ENCODE measurements around the gene SORCS1. TPM values are rescaled to one million over a fixed set of nuclear protein-coding genes. Genes with fewer than 3 reads are reported as not detected.

Gene SORCS1
- total and polyA plus RNA-seq, 2 experiments from 2014 or later = 2.9 to 8.9 TPM

DNA sequence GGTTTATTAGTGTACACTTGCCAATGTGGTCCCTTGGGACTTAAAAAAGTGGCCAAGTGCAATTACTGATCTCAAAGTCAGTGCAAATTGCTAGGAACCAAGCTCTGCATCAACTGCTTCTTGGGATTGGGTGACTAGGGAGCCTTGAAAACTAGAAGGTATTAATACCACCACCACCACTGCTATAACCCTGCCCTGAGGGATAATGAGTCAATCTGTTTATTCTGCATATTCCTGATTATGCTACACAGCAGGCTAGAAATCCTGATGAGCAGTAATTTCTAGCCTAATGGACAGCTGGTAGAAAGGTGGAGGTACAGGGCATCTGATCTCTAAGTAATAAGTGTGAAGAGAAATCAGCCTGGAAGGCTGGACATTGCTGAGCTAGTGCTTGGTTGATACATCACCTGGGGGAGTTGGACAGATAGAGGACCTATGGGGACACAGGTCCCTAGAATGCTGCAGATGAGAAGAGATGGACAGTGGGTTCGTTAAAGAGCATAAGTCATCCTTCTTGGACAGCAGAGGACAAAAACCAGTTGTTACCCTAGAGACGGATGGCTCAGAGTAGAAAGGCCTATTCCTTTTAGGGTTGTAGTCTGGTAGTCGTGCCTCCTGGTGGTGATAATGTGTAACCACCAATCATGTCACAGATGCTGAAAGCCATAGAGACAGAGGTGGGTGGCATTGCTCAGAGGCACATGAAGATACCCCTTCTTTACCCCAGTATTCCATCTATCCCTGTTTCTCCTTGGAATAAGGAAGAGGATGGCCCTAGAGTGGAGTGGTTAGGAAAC, 554.8 kb downstream of the SORCS1 start:
- peaks cover 5% of the 10 kb centered on the region for H3K4me1 Mint-ChIP-seq
- peak; percentile 62 for DNase-seq (ENCODE audit: low spot score)
- Histone ChIP-seq H3F3A (replicated peaks; ENCODE audit: low read depth) (no peaks in the 10 kb centered on the region), H3K27ac (ENCODE audit: low read depth) (no peak overlapping the region), H3K27me3 (ENCODE audit: insufficient read depth) (peaks cover 13% of the 10 kb centered on the region), H3K4me1 (ENCODE audit: insufficient read depth) (no peaks in the 10 kb centered on the region), H3K79me2 (replicated peaks; ENCODE audit: insufficient read depth) (no peaks in the 10 kb centered on the region), H3K4me2 (no peak overlapping the region), H3K9me2 (ENCODE audit: insufficient read depth) (0 out of 2 replicates have a peak, but pooled peaks cover 6% of the 10 kb centered on the region), H4K20me1 (replicated peaks; ENCODE audit: insufficient read depth) (no peaks in the 10 kb centered on the region), H2AFZ (no peak overlapping the region), H3K4me3 (no peak overlapping the region), H3K36me3 (ENCODE audit: insufficient read depth) (no peaks in the 10 kb centered on the region)
- H3K4me3 Mint-ChIP-seq = no peak overlapping the region
- H3K36me3 Mint-ChIP-seq (ENCODE audit: low read depth) = no peaks in the 10 kb centered on the region; the same call in 2 of the 3 replicates
- H3K27ac Mint-ChIP-seq = no peak overlapping the region
- H3K9me3 Mint-ChIP-seq = no peaks in the 10 kb centered on the region; the same call in 2 of the 3 replicates
- peak; percentile 83 for ATAC-seq
- no peak for TF ChIP-seq POLR2AphosphoS5 (IDR thresholded peaks at IDR 0.05; ENCODE audit: low read depth)
- TF ChIP-seq, protein P1, sequence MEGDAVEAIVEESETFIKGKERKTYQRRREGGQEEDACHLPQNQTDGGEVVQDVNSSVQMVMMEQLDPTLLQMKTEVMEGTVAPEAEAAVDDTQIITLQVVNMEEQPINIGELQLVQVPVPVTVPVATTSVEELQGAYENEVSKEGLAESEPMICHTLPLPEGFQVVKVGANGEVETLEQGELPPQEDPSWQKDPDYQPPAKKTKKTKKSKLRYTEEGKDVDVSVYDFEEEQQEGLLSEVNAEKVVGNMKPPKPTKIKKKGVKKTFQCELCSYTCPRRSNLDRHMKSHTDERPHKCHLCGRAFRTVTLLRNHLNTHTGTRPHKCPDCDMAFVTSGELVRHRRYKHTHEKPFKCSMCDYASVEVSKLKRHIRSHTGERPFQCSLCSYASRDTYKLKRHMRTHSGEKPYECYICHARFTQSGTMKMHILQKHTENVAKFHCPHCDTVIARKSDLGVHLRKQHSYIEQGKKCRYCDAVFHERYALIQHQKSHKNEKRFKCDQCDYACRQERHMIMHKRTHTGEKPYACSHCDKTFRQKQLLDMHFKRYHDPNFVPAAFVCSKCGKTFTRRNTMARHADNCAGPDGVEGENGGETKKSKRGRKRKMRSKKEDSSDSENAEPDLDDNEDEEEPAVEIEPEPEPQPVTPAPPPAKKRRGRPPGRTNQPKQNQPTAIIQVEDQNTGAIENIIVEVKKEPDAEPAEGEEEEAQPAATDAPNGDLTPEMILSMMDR (conservative IDR thresholded peaks at IDR 0.05; ENCODE audit: low read depth in 2 of 2) = peak; percentile 59 to 80
- peaks cover 9% of the 10 kb centered on the region for H3K27me3 Mint-ChIP-seq (ENCODE audit: insufficient read depth, low read depth, poor library complexity)

GRCh38 chr10:106608066-106608465, 556.4 kb downstream of the SORCS1 start:
- DNase-seq (ENCODE audit: low spot score) (no peak), ATAC-seq (no peak)
- peaks cover 3% of the 10 kb centered on the region for H3K27me3 Mint-ChIP-seq (ENCODE audit: insufficient read depth, low read depth, poor library complexity)
- Histone ChIP-seq H3K9me2 (ENCODE audit: insufficient read depth) (0 out of 2 replicates have a peak, but pooled peaks cover 6% of the 10 kb centered on the region), H3K4me1 (ENCODE audit: insufficient read depth) (no peaks in the 10 kb centered on the region), H3K4me2 (no peak overlapping the region), H3K36me3 (ENCODE audit: insufficient read depth) (no peaks in the 10 kb centered on the region), H3K79me2 (replicated peaks; ENCODE audit: insufficient read depth) (no peaks in the 10 kb centered on the region), H3K27ac (ENCODE audit: low read depth) (no peak overlapping the region), H4K20me1 (replicated peaks; ENCODE audit: insufficient read depth) (no peaks in the 10 kb centered on the region), H3K4me3 (no peak overlapping the region), H3F3A (replicated peaks; ENCODE audit: low read depth) (no peaks in the 10 kb centered on the region), H2AFZ (no peak overlapping the region), H3K27me3 (ENCODE audit: insufficient read depth) (no peaks in the 10 kb centered on the region)
- no peaks in the 10 kb centered on the region; the same call in 2 of the 3 replicates for H3K36me3 Mint-ChIP-seq (ENCODE audit: low read depth)
- H3K27ac Mint-ChIP-seq = no peak overlapping the region
- peaks cover 2% of the 10 kb centered on the region; the same call in 2 of the 3 replicates for H3K4me1 Mint-ChIP-seq
- H3K4me3 Mint-ChIP-seq = no peak overlapping the region
- no peaks in the 10 kb centered on the region; the same call in 2 of the 3 replicates for H3K9me3 Mint-ChIP-seq
- TF ChIP-seq REST (IDR thresholded peaks at IDR 0.05; ENCODE audit: unreplicated experiment) = no peak
- TF ChIP-seq ETS1 (IDR thresholded peaks at IDR 0.05) = no peak
- TF ChIP-seq ZNF462 (CRISPR knock-in tag; IDR thresholded peaks at IDR 0.05) = no peak
- TF ChIP-seq JUNB (IDR thresholded peaks at IDR 0.05; ENCODE audit: unreplicated experiment) = no peak
- no peak for TF ChIP-seq STAT1 (IDR thresholded peaks at IDR 0.05; ENCODE audit: unreplicated experiment)

All from GM23338 (cell line).